Islet precursor cell (in vitro differentiated cells): ENCODE data around the gene CACNA1G.

Source experiments
- DNase-seq: peaks from one replicate; pipeline ENCODE4 v3.0.0-alpha.2; 2018

The CACNA1G gene

GRCh38 chr17:50560185-50560824, at the start of gene CACNA1G:
TSS of gene CACNA1G (plus strand) at chr17:50560715. CDS start at chr17:50561460, 745 bp downstream.
- DNase-seq: peak; percentile 98

GRCh38 chr17:50511058-50511457, 49.5 kb upstream of the CACNA1G start:
- no peak for DNase-seq

GRCh38 chr17:50513495-50513894, 47.0 kb upstream of the CACNA1G start:
- DNase-seq: no peak

- DNase-seq: no peak
Measured at GRCh38 chr17:50514388-50514787, 46.1 kb upstream of the CACNA1G start.

- DNase-seq: peak; percentile 68
Measured at GRCh38 chr17:50514936-50515702, 45.4 kb upstream of the CACNA1G start.

GRCh38 chr17:50517011-50517410, 43.5 kb upstream of the CACNA1G start:
- no peak for DNase-seq

- no peak for DNase-seq
Measured at GRCh38 chr17:50517504-50518383, 42.8 kb upstream of the CACNA1G start.

GRCh38 chr17:50518384-50519023, 42.0 kb upstream of the CACNA1G start:
- no peak for DNase-seq

- peak; percentile 90 for DNase-seq
Measured at GRCh38 chr17:50519141-50519834, 41.2 kb upstream of the CACNA1G start.

- no peak for DNase-seq
Measured at GRCh38 chr17:50520483-50520882, 40.0 kb upstream of the CACNA1G start.

- DNase-seq: no peak
Measured at GRCh38 chr17:50521514-50521913, 39.0 kb upstream of the CACNA1G start.

GRCh38 chr17:50522766-50523165, 37.7 kb upstream of the CACNA1G start:
- no peak for DNase-seq

GRCh38 chr17:50523208-50523607, 37.3 kb upstream of the CACNA1G start:
- DNase-seq: peak; percentile 89

GRCh38 chr17:50524838-50525237, 35.7 kb upstream of the CACNA1G start:
- no peak for DNase-seq

GRCh38 chr17:50527155-50527762, 33.3 kb upstream of the CACNA1G start:
- no peak for DNase-seq

GRCh38 chr17:50527949-50528474, 32.5 kb upstream of the CACNA1G start:
- DNase-seq: no peak

GRCh38 chr17:50529849-50530248, 30.7 kb upstream of the CACNA1G start:
- no peak for DNase-seq

GRCh38 chr17:50531428-50532025, 29.0 kb upstream of the CACNA1G start:
- DNase-seq: no peak

GRCh38 chr17:50532452-50533024, 28.0 kb upstream of the CACNA1G start, which contains the start of gene EPN3:
TSS of gene EPN3 (plus strand) at chr17:50532735. CDS start at chr17:50536557, 3,822 bp downstream.
- DNase-seq: peak; percentile 92

- DNase-seq: no peak
Measured at GRCh38 chr17:50533185-50533584, 27.3 kb upstream of the CACNA1G start.

GRCh38 chr17:50533720-50534148, 26.8 kb upstream of the CACNA1G start:
- DNase-seq: no peak
